H1 (cell line): ENCODE results near the gene KIF5A. TPM values are rescaled to one million over a fixed set of nuclear protein-coding genes. Genes with fewer than 3 reads are reported as not detected.
A peak's percentile ranks its signal among the peaks of the same experiment; 100 is the strongest.

ENCODE experiments used
- PHF8 ChIP-seq: fragments of 200-600 bp; sonication (generic); conservative IDR thresholded peaks from 2 replicates; pipeline ENCODE4 v1.7.1; 2012; ENCODE audit warnings: low read depth, mild to moderate bottlenecking, inconsistent platforms, low read length, moderate library complexity
- RBBP5 ChIP-seq: IDR thresholded peaks from 2 replicates; pipeline ENCODE4 v1.7.1; 2012; ENCODE audit warnings: low read depth, mild to moderate bottlenecking, inconsistent platforms, low read length, moderate library complexity, borderline replicate concordance
- RXRA ChIP-seq: IDR thresholded peaks from 2 replicates; pipeline ENCODE4 v1.6.1; 2011; ENCODE audit warnings: low read depth, mild to moderate bottlenecking, low read length, moderate library complexity; ENCODE audit not compliant: insufficient read depth
- SAP30 ChIP-seq: fragments of 300-600 bp; sonication (generic); IDR thresholded peaks from 2 replicates; pipeline ENCODE4 v1.7.1; 2012; ENCODE audit warnings: low read length, moderate library complexity, mild to moderate bottlenecking, inconsistent platforms; ENCODE audit not compliant: insufficient read depth, insufficient replicate concordance
- SIN3A ChIP-seq, 2 experiments: IDR thresholded peaks in 1 of 2; conservative IDR thresholded peaks in 1 of 2; 2 replicates each; pipeline ENCODE4 v1.6.1; 2011 to 2012; ENCODE audit warnings: low read length in 2 of 2, improper control_type of control experiment in 1 of 2, low read depth in 1 of 2, mild to moderate bottlenecking in 1 of 2
- SUZ12 ChIP-seq: fragments of 200-600 bp; sonication (generic); IDR thresholded peaks from 2 replicates; pipeline ENCODE4 v1.6.1; 2012; ENCODE audit warnings: mild to moderate bottlenecking, inconsistent platforms, low read length, moderate library complexity, mixed read lengths
- polyA plus RNA-seq, 7 experiments: library from polyadenylated mRNA; depleted of rRNA in 3 of 7; stranded (reverse) in 5 of 7; unstranded in 2 of 7; fragments of >200 nt in 5 of 7; fragments of 200-250 nt in 2 of 7; gene quantifications; 1 replicate in 5 of 7; 2 replicates in 1 of 7; 4 replicates in 1 of 7; pipeline versions ENCODE4 v1.2.1 to v1.2.3, GENCODE V29; 2011 to 2013; ENCODE audit warnings: missing spikeins in 2 of 7, mixed read lengths in 2 of 7
- total RNA-seq: library from RNA; stranded (reverse); fragmentation: NEBNext Ultra II Directional; extraction: Animal tissue kit (Norgen Biotek cat#: 25700); gene quantifications from 2 replicates; pipeline ENCODE4 v1.2.1, GENCODE V29; 2021
- TF ChIP-seq, protein P1 (sequence below): fragments of 300-600 bp; sonication (generic); IDR thresholded peaks from 2 replicates; pipeline ENCODE4 v1.7.1; 2012; ENCODE audit warnings: low read length, moderate library complexity, mild to moderate bottlenecking, inconsistent platforms; ENCODE audit not compliant: insufficient replicate concordance
- TF ChIP-seq, protein P2 (sequence below): IDR thresholded peaks from 2 replicates; pipeline ENCODE4 v1.6.1; 2012; ENCODE audit warnings: inconsistent platforms

Gene KIF5A
- total and polyA plus RNA-seq, 2 of the 8 experiments (the other 6 are each of a cell fraction or from before 2014, with no cell fraction given), result 10.7 to 21.9 TPM

DNA sequence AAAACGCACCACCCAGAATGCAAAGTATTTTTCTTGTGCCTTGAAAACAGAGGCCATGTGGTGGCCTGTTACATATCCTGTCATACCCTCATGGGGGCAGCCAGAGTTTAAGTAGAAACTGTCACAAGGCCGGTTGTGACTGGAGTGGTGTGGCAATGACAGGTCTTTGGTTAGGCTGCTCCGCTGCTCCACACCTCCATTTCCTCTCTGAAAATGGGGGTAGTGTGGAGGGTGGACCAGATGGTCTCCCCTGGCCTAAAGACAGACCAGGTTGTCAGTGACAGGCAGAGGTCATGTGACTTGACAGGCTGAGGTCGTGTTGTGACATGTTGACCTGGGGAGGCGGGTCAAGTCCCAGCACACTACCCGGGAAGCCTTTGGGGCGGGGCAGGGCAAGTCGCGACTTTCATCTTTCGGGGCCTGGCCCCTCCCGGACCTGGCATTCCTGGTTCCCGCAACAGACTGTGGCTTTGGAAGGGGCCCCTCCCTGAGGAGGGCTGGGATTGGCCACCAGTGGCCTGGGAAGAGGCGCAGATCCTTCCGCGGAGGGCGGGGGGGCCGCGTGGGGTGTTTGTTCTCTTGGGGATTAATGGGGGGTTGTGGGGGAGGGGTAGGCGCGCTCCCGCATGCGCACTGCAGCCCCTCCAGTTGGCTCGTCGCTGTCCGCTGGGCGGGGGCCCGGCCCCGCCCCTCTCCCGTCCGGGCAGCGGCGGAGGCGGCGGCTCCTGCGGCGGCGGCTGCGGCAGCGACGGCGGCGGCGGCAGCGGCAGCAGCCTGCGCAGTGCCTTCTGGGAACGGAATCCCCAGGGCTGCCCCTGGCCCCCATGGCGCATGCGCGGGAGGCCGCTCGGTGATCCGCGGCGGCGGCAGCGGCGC is 27.6 kb upstream of the KIF5A start, which contains the start of gene MBD6 (continued):
- TF ChIP-seq, protein P1, sequence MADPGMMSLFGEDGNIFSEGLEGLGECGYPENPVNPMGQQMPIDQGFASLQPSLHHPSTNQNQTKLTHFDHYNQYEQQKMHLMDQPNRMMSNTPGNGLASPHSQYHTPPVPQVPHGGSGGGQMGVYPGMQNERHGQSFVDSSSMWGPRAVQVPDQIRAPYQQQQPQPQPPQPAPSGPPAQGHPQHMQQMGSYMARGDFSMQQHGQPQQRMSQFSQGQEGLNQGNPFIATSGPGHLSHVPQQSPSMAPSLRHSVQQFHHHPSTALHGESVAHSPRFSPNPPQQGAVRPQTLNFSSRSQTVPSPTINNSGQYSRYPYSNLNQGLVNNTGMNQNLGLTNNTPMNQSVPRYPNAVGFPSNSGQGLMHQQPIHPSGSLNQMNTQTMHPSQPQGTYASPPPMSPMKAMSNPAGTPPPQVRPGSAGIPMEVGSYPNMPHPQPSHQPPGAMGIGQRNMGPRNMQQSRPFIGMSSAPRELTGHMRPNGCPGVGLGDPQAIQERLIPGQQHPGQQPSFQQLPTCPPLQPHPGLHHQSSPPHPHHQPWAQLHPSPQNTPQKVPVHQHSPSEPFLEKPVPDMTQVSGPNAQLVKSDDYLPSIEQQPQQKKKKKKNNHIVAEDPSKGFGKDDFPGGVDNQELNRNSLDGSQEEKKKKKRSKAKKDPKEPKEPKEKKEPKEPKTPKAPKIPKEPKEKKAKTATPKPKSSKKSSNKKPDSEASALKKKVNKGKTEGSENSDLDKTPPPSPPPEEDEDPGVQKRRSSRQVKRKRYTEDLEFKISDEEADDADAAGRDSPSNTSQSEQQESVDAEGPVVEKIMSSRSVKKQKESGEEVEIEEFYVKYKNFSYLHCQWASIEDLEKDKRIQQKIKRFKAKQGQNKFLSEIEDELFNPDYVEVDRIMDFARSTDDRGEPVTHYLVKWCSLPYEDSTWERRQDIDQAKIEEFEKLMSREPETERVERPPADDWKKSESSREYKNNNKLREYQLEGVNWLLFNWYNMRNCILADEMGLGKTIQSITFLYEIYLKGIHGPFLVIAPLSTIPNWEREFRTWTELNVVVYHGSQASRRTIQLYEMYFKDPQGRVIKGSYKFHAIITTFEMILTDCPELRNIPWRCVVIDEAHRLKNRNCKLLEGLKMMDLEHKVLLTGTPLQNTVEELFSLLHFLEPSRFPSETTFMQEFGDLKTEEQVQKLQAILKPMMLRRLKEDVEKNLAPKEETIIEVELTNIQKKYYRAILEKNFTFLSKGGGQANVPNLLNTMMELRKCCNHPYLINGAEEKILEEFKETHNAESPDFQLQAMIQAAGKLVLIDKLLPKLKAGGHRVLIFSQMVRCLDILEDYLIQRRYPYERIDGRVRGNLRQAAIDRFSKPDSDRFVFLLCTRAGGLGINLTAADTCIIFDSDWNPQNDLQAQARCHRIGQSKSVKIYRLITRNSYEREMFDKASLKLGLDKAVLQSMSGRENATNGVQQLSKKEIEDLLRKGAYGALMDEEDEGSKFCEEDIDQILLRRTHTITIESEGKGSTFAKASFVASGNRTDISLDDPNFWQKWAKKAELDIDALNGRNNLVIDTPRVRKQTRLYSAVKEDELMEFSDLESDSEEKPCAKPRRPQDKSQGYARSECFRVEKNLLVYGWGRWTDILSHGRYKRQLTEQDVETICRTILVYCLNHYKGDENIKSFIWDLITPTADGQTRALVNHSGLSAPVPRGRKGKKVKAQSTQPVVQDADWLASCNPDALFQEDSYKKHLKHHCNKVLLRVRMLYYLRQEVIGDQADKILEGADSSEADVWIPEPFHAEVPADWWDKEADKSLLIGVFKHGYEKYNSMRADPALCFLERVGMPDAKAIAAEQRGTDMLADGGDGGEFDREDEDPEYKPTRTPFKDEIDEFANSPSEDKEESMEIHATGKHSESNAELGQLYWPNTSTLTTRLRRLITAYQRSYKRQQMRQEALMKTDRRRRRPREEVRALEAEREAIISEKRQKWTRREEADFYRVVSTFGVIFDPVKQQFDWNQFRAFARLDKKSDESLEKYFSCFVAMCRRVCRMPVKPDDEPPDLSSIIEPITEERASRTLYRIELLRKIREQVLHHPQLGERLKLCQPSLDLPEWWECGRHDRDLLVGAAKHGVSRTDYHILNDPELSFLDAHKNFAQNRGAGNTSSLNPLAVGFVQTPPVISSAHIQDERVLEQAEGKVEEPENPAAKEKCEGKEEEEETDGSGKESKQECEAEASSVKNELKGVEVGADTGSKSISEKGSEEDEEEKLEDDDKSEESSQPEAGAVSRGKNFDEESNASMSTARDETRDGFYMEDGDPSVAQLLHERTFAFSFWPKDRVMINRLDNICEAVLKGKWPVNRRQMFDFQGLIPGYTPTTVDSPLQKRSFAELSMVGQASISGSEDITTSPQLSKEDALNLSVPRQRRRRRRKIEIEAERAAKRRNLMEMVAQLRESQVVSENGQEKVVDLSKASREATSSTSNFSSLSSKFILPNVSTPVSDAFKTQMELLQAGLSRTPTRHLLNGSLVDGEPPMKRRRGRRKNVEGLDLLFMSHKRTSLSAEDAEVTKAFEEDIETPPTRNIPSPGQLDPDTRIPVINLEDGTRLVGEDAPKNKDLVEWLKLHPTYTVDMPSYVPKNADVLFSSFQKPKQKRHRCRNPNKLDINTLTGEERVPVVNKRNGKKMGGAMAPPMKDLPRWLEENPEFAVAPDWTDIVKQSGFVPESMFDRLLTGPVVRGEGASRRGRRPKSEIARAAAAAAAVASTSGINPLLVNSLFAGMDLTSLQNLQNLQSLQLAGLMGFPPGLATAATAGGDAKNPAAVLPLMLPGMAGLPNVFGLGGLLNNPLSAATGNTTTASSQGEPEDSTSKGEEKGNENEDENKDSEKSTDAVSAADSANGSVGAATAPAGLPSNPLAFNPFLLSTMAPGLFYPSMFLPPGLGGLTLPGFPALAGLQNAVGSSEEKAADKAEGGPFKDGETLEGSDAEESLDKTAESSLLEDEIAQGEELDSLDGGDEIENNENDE, result no peak
- TF ChIP-seq, protein P2, sequence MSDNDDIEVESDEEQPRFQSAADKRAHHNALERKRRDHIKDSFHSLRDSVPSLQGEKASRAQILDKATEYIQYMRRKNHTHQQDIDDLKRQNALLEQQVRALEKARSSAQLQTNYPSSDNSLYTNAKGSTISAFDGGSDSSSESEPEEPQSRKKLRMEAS, result peak; percentile 82
- TF ChIP-seq RXRA (no peak), SIN3A (conservative IDR thresholded peaks at IDR 0.05 in 1 of 2, IDR thresholded peaks at IDR 0.05 in 1 of 2; ENCODE audit: low read depth in 1 of 2, low read length in 2 of 2) (peak; percentile 99 to 100), SUZ12 (no peak), PHF8 (no peak), RBBP5 (peak; percentile 11; the same call in 1 of the 2 replicates), SAP30 (peak; percentile 100)
